Measurements from ENCODE around the gene RAI1.

RAI1 gene

GRCh38 chr17:17694169-17695081 is 13.2 kb downstream of the RAI1 start:
- in situ Hi-C loops (cut with MboI; ENCODE audit: low sequenced_read_pairs), result loop anchor here (25.0 kb wide), 1 partner anchor 118 kb away; no protein-coding TSS in a partner anchor

GRCh38 chr17:17696085-17696484 is 14.8 kb downstream of the RAI1 start:
- in situ Hi-C loops (cut with MboI; ENCODE audit: low sequenced_read_pairs), result loop anchor here (25.0 kb wide), 1 partner anchor 116 kb away; no protein-coding TSS in a partner anchor

- in situ Hi-C loops (cut with MboI; ENCODE audit: low sequenced_read_pairs), result loop anchor here (25.0 kb wide), 1 partner anchor 115 kb away; no protein-coding TSS in a partner anchor
Observed at GRCh38 chr17:17696882-17697633, 15.8 kb downstream of the RAI1 start.

GRCh38 chr17:17698371-17698770 is 17.1 kb downstream of the RAI1 start:
- in situ Hi-C loops (cut with MboI; ENCODE audit: low sequenced_read_pairs), result loop anchor here (25.0 kb wide), 1 partner anchor 114 kb away; no protein-coding TSS in a partner anchor

- in situ Hi-C loops (cut with MboI; ENCODE audit: low sequenced_read_pairs), result loop anchor here (25.0 kb wide), 1 partner anchor 113 kb away; no protein-coding TSS in a partner anchor
Observed at GRCh38 chr17:17698869-17699351, 17.7 kb downstream of the RAI1 start.

GRCh38 chr17:17699491-17699890 is 18.2 kb downstream of the RAI1 start:
- in situ Hi-C loops (cut with MboI; ENCODE audit: low sequenced_read_pairs), result loop anchor here (25.0 kb wide), 1 partner anchor 113 kb away; no protein-coding TSS in a partner anchor

- in situ Hi-C loops (cut with MboI; ENCODE audit: low sequenced_read_pairs), result no loop called here
Observed at GRCh38 chr17:17700251-17700969, 19.2 kb downstream of the RAI1 start.

GRCh38 chr17:17701112-17701511 is 19.9 kb downstream of the RAI1 start:
- in situ Hi-C loops (cut with MboI; ENCODE audit: low sequenced_read_pairs), result no loop called here

- in situ Hi-C loops (cut with MboI; ENCODE audit: low sequenced_read_pairs), result no loop called here
Observed at GRCh38 chr17:17701658-17702057, 20.4 kb downstream of the RAI1 start.

GRCh38 chr17:17702449-17703139 is 21.3 kb downstream of the RAI1 start:
- in situ Hi-C loops (cut with MboI; ENCODE audit: low sequenced_read_pairs), result no loop called here

- in situ Hi-C loops (cut with MboI; ENCODE audit: low sequenced_read_pairs), result no loop called here
Observed at GRCh38 chr17:17703140-17703919, 22.1 kb downstream of the RAI1 start.

GRCh38 chr17:17704931-17705330 is 23.7 kb downstream of the RAI1 start:
- in situ Hi-C loops (cut with MboI; ENCODE audit: low sequenced_read_pairs), result no loop called here

GRCh38 chr17:17706140-17707060 is 25.1 kb downstream of the RAI1 start:
- in situ Hi-C loops (cut with MboI; ENCODE audit: low sequenced_read_pairs), result no loop called here

GRCh38 chr17:17708295-17708694 is 27.0 kb downstream of the RAI1 start:
- in situ Hi-C loops (cut with MboI; ENCODE audit: low sequenced_read_pairs), result no loop called here

- in situ Hi-C loops (cut with MboI; ENCODE audit: low sequenced_read_pairs), result no loop called here
Observed at GRCh38 chr17:17708816-17709215, 27.6 kb downstream of the RAI1 start.

GRCh38 chr17:17709815-17710321 is 28.6 kb downstream of the RAI1 start:
- in situ Hi-C loops (cut with MboI; ENCODE audit: low sequenced_read_pairs), result no loop called here

GRCh38 chr17:17710355-17710727 is 29.1 kb downstream of the RAI1 start:
- in situ Hi-C loops (cut with MboI; ENCODE audit: low sequenced_read_pairs), result no loop called here
